KMS-11 (cell line): Measurements from ENCODE around the gene TBC1D10B.

Experiments used
- H2AFZ ChIP-seq: fragments of 200-600 bp; sonication (generic); 2 replicates; pipeline ENCODE4 v1.6.1; 2016; ENCODE audit warnings: antibody characterized with exemption, mixed run types, low read depth
- H3K27ac ChIP-seq: fragments of 200-600 bp; sonication (generic); 2 replicates; pipeline ENCODE4 v1.6.1; 2016; ENCODE audit warnings: mild to moderate bottlenecking, mixed run types
- H3K27me3 ChIP-seq: fragments of 200-600 bp; sonication (generic); 2 replicates; pipeline ENCODE4 v1.6.1; 2017; ENCODE audit warnings: mild to moderate bottlenecking, low read depth, mixed run types, moderate library complexity; ENCODE audit not compliant: insufficient read depth
- H3K36me3 ChIP-seq: fragments of 200-600 bp; sonication (generic); 2 replicates; pipeline ENCODE4 v1.6.1; 2017; ENCODE audit warnings: mild to moderate bottlenecking, mixed run types; ENCODE audit not compliant: insufficient read depth
- H3K4me1 ChIP-seq: fragments of 200-600 bp; sonication (generic); 2 replicates; pipeline ENCODE4 v1.6.1; 2016; ENCODE audit warnings: mild to moderate bottlenecking, low read depth, mixed run types; ENCODE audit not compliant: poor library complexity, severe bottlenecking
- H3K4me2 ChIP-seq: fragments of 200-600 bp; sonication (generic); 2 replicates; pipeline ENCODE4 v1.7.0; 2016; ENCODE audit warnings: mild to moderate bottlenecking, mixed run types
- H3K4me3 ChIP-seq: fragments of 200-600 bp; sonication (generic); IDR thresholded peaks from 2 replicates; pipeline ENCODE4 v1.6.1; 2017; ENCODE audit warnings: low read depth, low read length, mixed read lengths; ENCODE audit not compliant: insufficient read depth
- H3K79me2 ChIP-seq: fragments of 200-600 bp; sonication (generic); 2 replicates; pipeline ENCODE4 v1.6.1; 2016; ENCODE audit warnings: low read depth, mixed run types; ENCODE audit not compliant: insufficient read depth
- H3K9ac ChIP-seq: fragments of 200-600 bp; sonication (generic); 2 replicates; pipeline ENCODE4 v1.6.1; 2016; ENCODE audit warnings: mild to moderate bottlenecking, mixed run types
- H4K20me1 ChIP-seq: fragments of 200-600 bp; sonication (generic); 2 replicates; pipeline ENCODE4 v1.6.1; 2016; ENCODE audit warnings: mild to moderate bottlenecking, mixed run types; ENCODE audit not compliant: insufficient read depth
- TF ChIP-seq, protein P1 (sequence below): fragments of 200-600 bp; sonication (generic); conservative IDR thresholded peaks from 2 replicates; pipeline ENCODE4 v1.6.1; 2017; ENCODE audit warnings: low read depth, mild to moderate bottlenecking, antibody characterized with exemption, low read length, moderate library complexity, mixed read lengths

The TBC1D10B gene

DNA sequence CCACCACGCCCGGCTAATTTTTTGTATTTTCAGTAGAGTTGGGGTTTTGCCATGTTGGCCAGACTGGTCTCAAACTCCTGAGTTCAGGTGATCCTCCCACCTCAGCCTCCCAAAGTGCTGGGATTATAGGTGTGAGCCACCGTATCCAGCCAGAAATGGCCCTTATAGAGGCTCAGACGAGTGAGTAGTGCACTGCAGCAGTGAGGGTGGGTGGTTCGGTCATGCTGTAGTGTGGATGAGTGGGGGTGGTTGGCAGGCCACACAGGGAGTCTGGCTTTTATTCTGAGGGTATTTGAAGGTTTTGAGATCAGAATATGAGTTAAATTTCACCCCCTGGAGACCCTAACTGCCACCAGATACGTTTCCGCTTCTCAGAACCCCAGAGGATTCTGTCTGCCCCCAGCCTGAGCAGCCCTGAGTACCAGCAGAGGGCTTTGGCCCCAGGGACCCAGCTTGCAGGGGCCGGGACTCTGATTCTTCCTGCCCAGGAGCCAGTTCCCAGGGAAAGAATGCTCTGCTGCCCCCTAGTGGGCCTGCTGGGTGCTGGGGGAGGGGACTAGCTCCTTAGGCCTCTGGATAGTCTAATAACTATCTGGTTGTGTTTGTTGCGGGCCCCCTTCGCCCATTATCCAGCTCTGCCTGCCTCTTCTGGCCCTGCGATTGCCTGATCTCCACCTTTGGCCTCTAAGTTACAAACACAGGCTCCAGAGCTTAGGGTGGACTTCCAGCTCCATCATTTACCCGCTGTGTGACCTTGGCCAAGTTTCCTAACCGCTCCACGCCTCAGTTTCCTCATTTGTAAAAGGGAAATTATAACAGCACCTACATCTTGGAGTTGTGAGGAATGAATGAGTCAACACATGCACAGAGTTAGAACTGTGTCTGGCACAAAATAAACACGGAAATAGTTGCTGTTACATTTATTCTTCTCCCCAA lies 39.1 kb upstream of the TBC1D10B start:
- Histone ChIP-seq H3K9ac (no peak overlapping the region), H3K4me2 (peak overlapping the region; percentile 72; the same call in 1 of the 2 replicates), H2AFZ (no peak overlapping the region), H3K4me1 (peaks cover 38% of the 10 kb centered on the region), H3K36me3 (no peaks in the 10 kb centered on the region), H3K27ac (no peak overlapping the region; the same call in 1 of the 2 replicates), H3K4me3 (no peak overlapping the region), H3K27me3 (no peaks in the 10 kb centered on the region), H3K79me2 (peaks cover 8% of the 10 kb centered on the region; the same call in 1 of the 2 replicates), H4K20me1 (no peaks in the 10 kb centered on the region)
- TF ChIP-seq, protein P1, sequence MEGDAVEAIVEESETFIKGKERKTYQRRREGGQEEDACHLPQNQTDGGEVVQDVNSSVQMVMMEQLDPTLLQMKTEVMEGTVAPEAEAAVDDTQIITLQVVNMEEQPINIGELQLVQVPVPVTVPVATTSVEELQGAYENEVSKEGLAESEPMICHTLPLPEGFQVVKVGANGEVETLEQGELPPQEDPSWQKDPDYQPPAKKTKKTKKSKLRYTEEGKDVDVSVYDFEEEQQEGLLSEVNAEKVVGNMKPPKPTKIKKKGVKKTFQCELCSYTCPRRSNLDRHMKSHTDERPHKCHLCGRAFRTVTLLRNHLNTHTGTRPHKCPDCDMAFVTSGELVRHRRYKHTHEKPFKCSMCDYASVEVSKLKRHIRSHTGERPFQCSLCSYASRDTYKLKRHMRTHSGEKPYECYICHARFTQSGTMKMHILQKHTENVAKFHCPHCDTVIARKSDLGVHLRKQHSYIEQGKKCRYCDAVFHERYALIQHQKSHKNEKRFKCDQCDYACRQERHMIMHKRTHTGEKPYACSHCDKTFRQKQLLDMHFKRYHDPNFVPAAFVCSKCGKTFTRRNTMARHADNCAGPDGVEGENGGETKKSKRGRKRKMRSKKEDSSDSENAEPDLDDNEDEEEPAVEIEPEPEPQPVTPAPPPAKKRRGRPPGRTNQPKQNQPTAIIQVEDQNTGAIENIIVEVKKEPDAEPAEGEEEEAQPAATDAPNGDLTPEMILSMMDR = peak; percentile 97

DNA sequence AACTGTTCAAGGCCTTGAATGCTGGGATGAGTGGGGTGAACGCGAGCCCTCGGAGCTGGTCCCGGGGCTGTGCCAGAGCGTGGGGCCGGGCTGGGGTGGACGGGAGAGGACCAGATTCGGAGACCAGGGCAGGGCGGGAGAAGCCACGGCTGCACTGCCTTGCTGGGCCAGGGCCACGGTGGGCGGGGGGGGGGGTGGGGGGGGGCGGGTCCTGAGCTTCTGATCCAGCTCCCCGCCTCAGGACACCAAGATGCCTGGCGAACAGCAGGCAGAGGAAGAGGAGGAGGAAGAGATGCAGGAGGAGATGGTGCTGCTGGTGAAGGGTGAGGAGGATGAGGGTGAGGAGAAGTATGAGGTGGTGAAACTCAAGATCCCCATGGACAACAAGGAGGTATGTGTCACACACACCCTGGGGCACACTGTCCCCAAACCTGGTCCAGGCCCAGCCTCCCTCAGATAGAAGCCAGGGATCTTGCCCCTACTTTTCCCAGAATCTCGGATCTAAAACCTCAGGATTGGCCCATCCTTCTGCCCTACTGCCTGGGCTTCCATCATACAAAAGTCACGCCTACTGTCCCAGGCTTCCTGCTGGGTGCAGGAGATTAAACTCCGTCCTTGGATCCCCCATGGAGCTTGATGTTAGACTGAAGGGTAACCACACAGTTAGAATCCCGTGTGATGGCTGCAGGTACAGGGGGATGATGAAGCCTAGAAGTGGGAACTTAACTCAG lies 37.7 kb upstream of the TBC1D10B start:
- Histone ChIP-seq H4K20me1 (no peaks in the 10 kb centered on the region), H3K36me3 (no peaks in the 10 kb centered on the region), H3K27ac (peak overlapping the region; percentile 71), H3K4me2 (peak overlapping the region; percentile 86), H3K9ac (peak overlapping the region; percentile 89), H3K4me3 (peak overlapping the region; percentile 56), H3K4me1 (peaks cover 36% of the 10 kb centered on the region), H3K27me3 (no peaks in the 10 kb centered on the region), H3K79me2 (0 out of 2 replicates have a peak, but pooled peaks cover 8% of the 10 kb centered on the region), H2AFZ (peak overlapping the region; percentile 86)
- TF ChIP-seq, protein P1 = no peak

DNA sequence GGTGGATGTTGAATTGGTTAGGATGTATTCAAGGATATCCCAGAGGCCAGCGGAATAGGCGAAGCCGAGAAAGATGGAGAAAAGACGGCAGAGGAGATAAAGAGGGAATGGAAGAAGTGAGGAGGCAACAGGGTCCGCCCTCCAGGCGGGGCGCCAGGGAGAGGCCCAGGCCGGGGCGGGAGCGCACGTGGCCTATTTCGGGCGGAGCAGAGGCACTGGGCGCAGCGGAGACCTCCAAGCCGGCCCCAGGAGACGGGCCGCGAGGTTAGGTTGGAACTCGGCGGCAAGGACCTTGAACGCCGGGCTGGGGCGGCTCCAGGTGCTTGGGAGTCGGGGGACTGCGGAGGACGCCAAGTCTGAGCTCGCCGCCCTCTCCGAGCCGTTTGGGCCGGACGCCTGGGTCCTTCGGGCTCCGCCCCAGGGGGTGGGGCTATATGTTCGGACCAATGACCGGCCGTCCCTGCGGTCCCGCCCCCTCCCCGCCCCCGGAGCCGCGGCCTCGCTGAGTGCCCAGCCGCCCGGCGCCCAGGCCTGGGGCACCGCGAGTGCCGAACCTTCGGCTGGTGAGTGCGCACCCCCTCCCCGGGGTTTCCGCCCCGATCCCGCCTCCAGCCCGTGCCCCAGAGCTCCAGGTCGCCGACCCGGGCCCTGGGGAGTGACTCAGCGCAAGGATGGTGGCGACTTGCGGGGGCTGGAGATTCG lies 37.0 kb upstream of the TBC1D10B start, which contains the start of gene ZNF771:
Gene ZNF771 (plus strand): TSS at position 505 of the 702 bp plus-strand sequence. CDS start 448 bp downstream, outside the sequence.
- Histone ChIP-seq H2AFZ (peak within 1 kb of the TSS; percentile 86), H3K79me2 (0 out of 2 replicates have a peak, but pooled peaks cover 4% of the 10 kb centered on the region), H3K36me3 (no peaks in the 10 kb centered on the region), H3K4me2 (peak within 1 kb of the TSS; percentile 86), H4K20me1 (no peaks in the 10 kb centered on the region), H3K27me3 (no peaks in the 10 kb centered on the region), H3K4me1 (peaks cover 29% of the 10 kb centered on the region), H3K27ac (peak within 1 kb of the TSS; percentile 71), H3K9ac (peak within 1 kb of the TSS; percentile 89), H3K4me3 (peak within 1 kb of the TSS; percentile 56)
- TF ChIP-seq, protein P1 = no peak

DNA sequence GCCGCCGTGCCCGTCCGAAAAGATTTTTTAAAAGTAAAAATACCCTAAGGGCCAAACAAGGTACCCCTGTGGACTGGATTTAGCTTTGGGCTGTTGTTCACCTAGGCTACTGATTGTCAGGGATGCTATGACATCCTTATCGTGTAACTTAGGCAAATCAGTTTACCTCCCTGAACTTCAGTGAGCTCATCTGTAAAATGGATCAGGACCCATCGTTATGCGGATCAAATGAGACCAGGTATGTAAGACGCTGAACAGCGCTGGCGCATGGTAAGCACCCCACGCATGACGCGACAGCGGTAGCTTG lies 36.5 kb upstream of the TBC1D10B start:
- H3K36me3 ChIP-seq = no peaks in the 10 kb centered on the region
- H2AFZ ChIP-seq = peak overlapping the region; percentile 86
- H3K79me2 ChIP-seq = 0 out of 2 replicates have a peak, but pooled peaks cover 4% of the 10 kb centered on the region
- H4K20me1 ChIP-seq = no peaks in the 10 kb centered on the region
- peak overlapping the region; percentile 86 for H3K4me2 ChIP-seq
- TF ChIP-seq, protein P1 = no peak
- H3K27me3 ChIP-seq = no peaks in the 10 kb centered on the region
- H3K27ac ChIP-seq = peak overlapping the region; percentile 71
- peak overlapping the region; percentile 89 for H3K9ac ChIP-seq
- H3K4me3 ChIP-seq = peak overlapping the region; percentile 24
- peaks cover 24% of the 10 kb centered on the region for H3K4me1 ChIP-seq
